ENCODE results near the gene VAT1L.

- TF ChIP-seq CTCF (IDR thresholded peaks at IDR 0.05) (no peak), ZFX (IDR thresholded peaks at IDR 0.05; ENCODE audit: borderline replicate concordance) (no peak)
These were observed 210.1 kb downstream of the VAT1L start for GRCh38 chr16:77998350-77999023.

All from 22Rv1 (cell line).